WI38 (cell line): ENCODE results near the gene NPHP4.

ENCODE experiments used
- H3K4me3 ChIP-seq: 2 replicates; pipeline ENCODE4 v1.5.1; 2011; ENCODE audit warnings: low read depth, mild to moderate bottlenecking, control low read depth, low read length
- TF ChIP-seq, protein P1 (sequence below): IDR thresholded peaks from 2 replicates; pipeline ENCODE4 v1.5.1; 2012; ENCODE audit warnings: low read depth, mild to moderate bottlenecking, control low read depth, low read length

NPHP4 gene

DNA sequence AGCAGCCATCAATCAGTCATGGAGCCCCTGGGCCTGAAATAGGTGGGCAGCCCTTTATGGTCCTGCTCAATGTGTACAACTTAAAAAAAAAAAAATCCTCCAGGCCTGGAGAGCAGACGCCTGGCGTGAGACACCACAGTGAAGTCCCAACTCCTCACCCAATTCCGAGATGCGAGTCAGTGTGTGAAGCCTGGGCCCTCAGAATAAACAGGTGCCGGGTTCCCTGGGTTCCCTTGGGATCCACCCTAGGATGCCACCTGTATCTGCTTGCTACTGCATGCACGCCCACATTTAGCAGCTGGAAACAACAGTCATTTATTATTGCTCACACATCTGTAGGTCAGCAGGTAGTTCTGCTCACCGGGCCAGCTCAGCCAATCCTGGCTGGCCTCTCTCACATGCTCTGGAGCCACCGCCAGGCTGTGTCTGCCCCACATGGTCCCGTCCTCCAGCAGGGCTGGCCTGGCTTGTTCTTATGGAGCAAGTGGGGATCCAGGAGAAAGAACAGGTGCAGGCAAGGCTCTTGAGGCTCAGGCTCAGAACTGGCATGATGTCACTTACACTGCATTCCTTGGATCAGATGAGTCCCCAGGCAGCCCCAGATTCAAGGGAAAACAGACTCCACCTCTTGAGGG, 172.7 kb downstream of the NPHP4 start:
- TF ChIP-seq, protein P1, sequence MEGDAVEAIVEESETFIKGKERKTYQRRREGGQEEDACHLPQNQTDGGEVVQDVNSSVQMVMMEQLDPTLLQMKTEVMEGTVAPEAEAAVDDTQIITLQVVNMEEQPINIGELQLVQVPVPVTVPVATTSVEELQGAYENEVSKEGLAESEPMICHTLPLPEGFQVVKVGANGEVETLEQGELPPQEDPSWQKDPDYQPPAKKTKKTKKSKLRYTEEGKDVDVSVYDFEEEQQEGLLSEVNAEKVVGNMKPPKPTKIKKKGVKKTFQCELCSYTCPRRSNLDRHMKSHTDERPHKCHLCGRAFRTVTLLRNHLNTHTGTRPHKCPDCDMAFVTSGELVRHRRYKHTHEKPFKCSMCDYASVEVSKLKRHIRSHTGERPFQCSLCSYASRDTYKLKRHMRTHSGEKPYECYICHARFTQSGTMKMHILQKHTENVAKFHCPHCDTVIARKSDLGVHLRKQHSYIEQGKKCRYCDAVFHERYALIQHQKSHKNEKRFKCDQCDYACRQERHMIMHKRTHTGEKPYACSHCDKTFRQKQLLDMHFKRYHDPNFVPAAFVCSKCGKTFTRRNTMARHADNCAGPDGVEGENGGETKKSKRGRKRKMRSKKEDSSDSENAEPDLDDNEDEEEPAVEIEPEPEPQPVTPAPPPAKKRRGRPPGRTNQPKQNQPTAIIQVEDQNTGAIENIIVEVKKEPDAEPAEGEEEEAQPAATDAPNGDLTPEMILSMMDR: no peak
- no peak overlapping the region for H3K4me3 ChIP-seq

DNA sequence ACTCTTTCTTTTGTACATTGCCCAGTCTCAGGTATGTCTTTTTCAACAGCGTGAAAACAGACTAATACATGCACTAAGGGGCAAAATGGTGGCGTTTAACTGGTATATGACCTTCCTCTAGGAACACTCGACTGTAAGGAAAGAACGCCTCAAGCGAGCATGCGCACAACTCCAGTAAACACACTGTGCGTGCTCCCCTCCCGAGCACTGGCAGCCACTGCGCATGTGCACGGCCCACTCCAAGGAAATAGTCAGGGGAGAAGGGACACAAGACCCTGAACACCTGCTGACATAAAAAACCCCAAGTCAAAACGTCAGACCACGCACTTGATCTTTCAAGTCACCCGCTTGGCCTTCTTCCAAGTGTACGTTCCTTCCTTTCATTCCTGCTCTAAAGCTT, 173.5 kb downstream of the NPHP4 start:
- no peak overlapping the region for H3K4me3 ChIP-seq
- TF ChIP-seq, protein P1: no peak

DNA sequence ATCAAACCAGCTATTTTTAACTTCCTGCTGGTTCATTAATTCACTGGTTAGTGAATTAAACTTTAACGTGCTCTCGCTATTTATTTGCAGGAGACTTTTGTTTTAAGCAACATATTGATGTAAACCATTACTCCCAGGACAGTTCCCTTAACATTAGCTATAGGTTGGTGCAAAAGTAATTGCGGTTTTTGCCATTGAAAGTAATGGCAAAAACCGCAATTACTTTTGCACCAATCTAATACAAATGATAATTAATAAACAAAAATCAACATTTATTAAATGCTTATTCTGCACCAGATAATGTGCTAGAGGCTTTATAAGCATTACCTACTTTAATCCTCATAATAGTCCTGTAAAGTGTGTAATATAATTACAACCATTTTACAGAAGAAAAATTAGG, 176.5 kb downstream of the NPHP4 start:
- no peak overlapping the region for H3K4me3 ChIP-seq
- TF ChIP-seq, protein P1: no peak

DNA sequence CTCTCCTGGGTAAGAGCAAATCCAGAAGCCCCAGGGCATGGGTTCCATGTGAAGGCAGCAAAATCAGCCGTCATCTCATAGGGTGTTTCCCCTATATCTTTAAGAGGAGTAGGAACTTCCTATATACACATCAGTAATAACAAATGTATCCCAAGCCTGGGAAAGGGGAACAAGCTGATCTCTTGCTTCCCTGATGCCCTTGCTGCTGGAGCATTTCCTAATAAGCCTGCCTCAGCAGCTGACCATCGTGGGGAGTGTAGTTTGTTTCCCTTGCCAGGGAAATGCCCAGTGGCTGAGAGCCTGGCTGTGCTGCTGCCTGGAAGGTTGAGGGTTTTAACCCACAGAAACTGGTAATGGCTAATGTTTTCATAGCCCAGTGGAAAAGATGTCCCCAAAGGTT, 177.0 kb downstream of the NPHP4 start:
- TF ChIP-seq, protein P1: no peak

DNA sequence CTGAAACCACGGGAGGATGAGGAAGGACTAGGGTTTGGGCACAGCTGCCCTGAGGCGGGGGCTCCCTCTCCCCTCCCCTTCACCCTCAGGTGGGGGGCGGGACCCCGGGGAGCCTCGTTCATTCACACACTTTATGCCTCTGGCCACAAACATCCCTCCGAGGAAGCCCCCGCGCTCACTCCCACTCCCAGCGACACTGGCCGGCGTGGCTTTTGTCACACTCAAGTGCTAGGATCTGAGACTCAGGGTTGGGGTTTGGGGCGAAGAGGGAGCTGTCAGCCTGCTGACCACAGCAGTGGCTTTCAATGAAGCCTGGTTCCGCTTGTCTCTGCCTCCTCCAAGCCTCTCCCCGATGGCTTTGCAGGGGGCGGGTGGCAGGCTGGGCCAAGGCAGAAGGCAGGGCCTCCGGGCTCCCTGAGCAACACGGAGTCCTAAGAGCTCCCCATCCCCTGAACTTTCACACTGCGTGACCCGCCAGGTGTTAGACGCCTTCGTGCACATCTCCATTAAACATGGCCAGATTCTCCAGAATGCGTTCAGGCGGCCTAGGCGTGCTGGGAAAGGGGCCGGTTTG, 178.1 kb downstream of the NPHP4 start:
- no peak overlapping the region for H3K4me3 ChIP-seq
- TF ChIP-seq, protein P1: no peak

More for the DNA sequence above, 177.0 kb downstream of the NPHP4 start:
- H3K4me3 ChIP-seq: no peak overlapping the region

DNA sequence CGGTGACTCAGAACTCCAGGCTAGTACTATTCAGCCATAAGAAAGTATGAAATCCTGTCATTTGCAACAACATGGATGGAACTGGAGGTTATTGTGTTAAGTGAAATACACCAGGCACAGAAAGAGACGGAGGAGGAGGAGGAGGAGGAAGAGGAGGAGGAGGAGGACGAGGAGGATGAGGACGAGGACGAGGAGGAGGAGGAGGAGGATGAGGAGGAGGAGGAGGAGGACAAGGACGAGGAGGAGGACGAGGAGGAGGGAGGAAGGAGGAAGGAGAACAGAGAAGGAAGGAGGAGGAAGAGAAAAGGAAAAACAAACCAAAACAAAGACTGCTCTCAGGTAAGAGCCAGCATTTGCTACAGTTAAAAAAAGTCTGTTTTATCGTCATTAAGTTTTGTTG, 178.7 kb downstream of the NPHP4 start:
- no peak overlapping the region for H3K4me3 ChIP-seq
- TF ChIP-seq, protein P1: no peak
